Jurkat, Clone E6-1 (cell line): ENCODE results near the gene IL10RB.
"Not testable (repeated sequence)": the region's sequence is repeated elsewhere in the genome, so short reads cannot be mapped to it uniquely, and the experiment has no call there.

ENCODE experiments used
- DNase-seq: peaks from one replicate; pipeline ENCODE4 v3.0.0-alpha.2; 2011; ENCODE audit warnings: low read depth, low spot score
- H3K4me3 ChIP-seq: 2 replicates; pipeline ENCODE4 v1.5.1; 2011; ENCODE audit warnings: mild to moderate bottlenecking, low read length, control low read depth, moderate library complexity

IL10RB gene

GRCh38 chr21:33238565-33239255 is 27.5 kb upstream of the IL10RB start:
- H3K4me3 ChIP-seq, result no peak overlapping the region
- no peak for DNase-seq

GRCh38 chr21:33239559-33240127 is 26.5 kb upstream of the IL10RB start:
- DNase-seq, H3K4me3 ChIP-seq: not testable (repeated sequence)

DNA sequence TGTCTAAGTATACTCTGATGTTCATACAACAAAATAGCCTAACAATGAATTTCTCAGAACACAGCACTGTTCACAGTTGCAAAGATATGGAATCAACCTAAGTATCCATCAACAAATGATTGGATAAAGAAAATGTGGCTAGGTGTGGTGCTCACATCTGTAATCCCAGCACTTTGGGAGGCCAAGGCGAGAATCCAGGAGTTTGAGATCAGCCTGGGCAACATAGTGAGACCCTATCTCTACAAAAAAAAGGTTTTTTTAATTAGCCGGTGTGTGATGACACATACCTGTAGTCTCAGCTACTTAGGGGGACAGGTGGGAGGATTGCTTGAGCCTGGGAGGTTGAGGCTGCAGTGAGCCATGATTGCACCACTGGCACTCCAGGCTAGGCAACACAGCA is 25.8 kb upstream of the IL10RB start:
- DNase-seq, result no peak
- H3K4me3 ChIP-seq, result no peak overlapping the region

DNA sequence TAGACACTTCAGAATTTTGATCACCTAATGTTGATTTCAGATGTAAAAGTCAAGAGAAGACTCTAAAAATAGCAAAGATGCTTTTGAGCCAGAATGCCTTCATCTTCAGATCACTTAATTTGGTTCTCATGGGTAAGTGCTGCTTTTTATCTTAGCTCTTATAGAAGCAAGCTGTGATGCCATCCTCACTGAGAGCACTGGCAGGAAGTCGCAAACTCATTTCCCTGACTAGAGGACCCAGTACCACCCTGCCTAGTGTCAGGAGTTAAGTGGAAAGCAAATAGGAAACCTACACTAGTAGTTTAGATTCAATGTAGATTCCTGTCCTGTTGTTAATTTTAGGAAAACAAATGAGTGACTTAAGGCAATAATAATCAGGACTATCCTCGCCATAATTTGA is 24.3 kb upstream of the IL10RB start:
- H3K4me3 ChIP-seq, result no peak overlapping the region
- peak; percentile 84 for DNase-seq

DNA sequence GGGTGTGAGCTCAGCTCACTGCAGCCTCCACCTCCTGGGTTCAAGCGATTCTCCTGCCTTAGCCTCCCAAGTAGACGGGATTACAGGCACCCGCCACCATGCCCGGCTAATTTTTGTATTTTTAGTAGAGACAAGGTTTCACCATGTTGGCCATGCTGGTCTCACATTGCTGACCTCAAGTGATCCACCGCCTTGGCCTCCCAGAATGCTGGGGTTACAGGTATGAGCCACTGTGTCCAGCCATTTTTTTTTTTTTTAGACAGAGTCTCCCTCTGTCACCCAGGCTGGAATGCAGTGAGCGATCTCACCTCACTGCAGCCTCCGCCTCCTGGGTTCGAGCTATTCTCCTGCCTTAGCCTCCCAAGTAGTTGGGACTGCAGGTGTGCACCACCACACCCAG is 23.3 kb upstream of the IL10RB start:
- H3K4me3 ChIP-seq, DNase-seq: not testable (repeated sequence)

DNA sequence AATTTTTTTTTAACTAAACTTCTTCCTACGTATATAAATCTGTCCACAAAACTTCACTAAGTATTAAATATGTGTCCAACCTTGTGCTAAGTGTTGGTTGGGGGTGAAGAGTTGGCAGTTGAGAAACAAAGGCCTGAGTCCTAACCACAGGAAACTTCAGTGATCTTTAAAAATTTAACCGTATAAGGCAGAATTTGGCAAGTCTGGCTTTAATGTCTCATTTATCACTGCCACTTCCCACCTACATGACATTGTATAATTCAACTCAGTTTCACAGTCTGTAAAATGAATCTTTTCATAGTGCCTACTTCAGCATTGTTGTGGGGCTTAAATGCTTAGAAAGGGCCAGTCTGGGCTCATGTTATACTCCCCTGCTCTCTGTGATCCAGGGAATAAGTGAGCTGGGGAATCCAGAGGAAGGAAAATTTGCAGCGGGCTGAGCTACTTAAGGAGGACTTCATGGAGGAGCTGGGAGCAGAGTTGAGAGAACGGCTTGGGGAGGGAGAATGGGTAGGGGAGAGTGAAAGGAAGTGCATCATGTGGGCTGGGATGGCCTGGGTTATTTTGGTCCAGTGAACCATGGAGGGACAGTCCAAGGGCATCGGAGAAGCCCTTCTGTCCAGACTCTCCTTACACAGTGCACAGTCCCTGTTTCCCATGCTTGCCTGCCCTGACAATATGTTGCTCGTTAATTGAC is 21.9 kb upstream of the IL10RB start:
- peak overlapping the region; percentile 22 for H3K4me3 ChIP-seq
- peak; percentile 91 for DNase-seq

DNA sequence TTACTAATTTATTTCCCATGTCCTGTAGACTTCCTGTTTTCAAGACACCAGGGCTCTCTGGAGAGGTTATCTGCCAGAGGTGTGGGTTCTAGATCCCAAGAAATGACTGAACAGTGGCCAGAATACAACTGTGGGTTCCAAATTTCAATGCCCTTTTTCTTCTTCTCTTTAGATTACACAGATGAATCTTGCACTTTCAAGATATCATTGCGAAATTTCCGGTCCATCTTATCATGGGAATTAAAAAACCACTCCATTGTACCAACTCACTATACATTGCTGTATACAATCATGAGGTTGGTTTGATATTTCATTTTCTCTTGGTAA is 21.4 kb upstream of the IL10RB start:
- no peak for DNase-seq
- H3K4me3 ChIP-seq, result no peak overlapping the region

DNA sequence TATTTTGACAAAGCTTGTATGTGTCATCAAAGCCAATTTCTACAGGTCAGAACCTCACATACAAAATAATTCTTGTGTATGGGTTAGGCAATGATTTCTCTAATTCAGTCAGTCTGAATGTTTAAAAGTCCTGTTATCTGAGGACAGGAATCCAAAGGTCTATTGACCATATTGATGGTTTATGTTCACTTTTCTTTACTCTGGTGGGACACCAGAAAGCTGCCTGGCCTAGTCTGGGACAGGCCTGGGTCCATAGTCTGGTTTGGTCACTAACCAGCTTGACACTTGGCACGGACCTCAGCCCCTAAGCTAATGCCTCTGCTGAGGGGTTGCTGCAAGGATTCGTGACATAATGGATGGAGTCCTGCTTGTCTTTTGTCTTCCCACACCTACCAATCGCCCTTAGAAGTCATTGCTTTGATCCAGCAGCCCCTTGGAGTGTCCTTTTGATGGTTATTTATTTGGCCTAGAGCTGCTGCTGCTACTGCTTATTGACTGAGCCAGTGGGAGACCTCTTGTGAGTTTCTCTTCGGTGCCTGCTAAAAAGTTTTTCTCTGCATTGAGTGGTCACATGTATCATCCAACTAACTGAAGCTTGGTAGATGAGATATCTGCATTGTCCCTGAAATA is 20.8 kb upstream of the IL10RB start:
- no peak for DNase-seq
- H3K4me3 ChIP-seq, result no peak overlapping the region

- H3K4me3 ChIP-seq, result no peak overlapping the region
- no peak for DNase-seq
These were observed 19.7 kb upstream of the IL10RB start for GRCh38 chr21:33246506-33246905.

DNA sequence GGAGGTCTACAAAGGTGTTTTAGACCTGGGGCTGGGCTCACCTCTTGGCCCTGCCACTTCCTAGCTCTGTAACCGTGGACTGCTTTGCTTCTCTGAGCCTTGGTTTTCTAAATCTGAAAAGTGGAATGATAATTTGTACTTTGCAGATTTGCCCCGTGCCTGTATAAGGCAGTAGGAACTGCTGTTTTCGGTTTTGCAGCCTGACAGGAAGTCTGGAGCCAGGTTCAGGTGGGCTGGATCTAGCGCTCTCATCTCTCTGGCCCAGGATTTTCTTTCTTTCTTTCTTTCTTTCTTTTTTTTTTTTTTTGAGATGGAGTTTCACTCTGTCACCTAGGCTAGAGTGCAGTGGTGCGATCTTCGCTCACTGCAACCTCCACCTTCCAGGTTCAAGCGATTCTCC is 19.2 kb upstream of the IL10RB start:
- H3K4me3 ChIP-seq, result no peak overlapping the region
- no peak for DNase-seq

GRCh38 chr21:33247599-33247998 is 18.6 kb upstream of the IL10RB start:
- H3K4me3 ChIP-seq, result no peak overlapping the region
- peak; percentile 75 for DNase-seq

GRCh38 chr21:33249331-33250002 is 16.7 kb upstream of the IL10RB start:
- DNase-seq, result no peak
- H3K4me3 ChIP-seq, result no peak overlapping the region

- DNase-seq, result no peak
- H3K4me3 ChIP-seq, result no peak overlapping the region
These were observed 15.0 kb upstream of the IL10RB start for GRCh38 chr21:33251119-33251518.

DNA sequence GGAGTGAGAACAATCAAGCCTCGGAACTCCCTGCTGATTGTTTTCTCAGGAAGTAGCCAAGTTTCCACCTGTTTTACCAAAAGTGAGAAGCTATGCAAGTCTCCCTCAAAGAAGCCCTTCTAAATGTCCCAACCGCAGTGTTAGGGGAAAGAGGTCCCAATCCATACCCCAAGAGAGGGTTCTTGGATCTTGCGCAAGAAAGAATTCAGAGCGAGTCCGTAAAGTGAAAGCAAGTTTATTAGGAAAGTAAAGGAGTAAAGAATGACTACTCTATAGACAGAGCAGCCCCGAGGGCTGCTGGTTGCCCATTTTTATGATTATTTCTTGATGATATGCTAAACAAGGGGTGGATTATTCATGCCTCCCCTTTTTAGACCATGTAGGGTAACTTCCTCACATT is 12.8 kb upstream of the IL10RB start:
- not testable (repeated sequence) for DNase-seq, H3K4me3 ChIP-seq

GRCh38 chr21:33254766-33255165 is 11.4 kb upstream of the IL10RB start:
- DNase-seq, result no peak
- H3K4me3 ChIP-seq, result no peak overlapping the region

GRCh38 chr21:33255404-33255803 is 10.8 kb upstream of the IL10RB start:
- H3K4me3 ChIP-seq, result no peak overlapping the region
- no peak for DNase-seq

DNA sequence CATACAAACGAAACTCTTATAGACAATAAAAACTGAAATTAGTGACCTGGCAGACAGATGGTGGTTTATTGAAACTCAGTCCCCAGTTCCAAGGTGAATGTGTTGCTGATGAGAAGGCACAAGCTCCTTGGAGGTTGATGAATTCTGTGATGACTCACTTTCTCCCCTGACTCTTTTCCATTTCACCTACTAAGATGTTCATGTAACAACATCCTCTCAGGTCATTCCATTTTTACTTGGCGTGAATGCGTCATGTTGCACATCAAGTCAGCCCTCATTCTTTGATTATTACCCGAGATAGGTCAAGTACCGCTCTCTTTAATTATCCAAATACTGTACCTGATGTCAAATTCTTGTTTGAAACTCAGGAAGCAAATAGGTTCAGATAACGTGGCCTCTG is 10.1 kb upstream of the IL10RB start:
- no peak for DNase-seq
- H3K4me3 ChIP-seq, result no peak overlapping the region

- no peak for DNase-seq
- no peak overlapping the region for H3K4me3 ChIP-seq
These were observed 8.9 kb upstream of the IL10RB start for GRCh38 chr21:33257094-33257803.

GRCh38 chr21:33258475-33258874 is 7.7 kb upstream of the IL10RB start:
- DNase-seq, result no peak
- no peak overlapping the region for H3K4me3 ChIP-seq
